Neural progenitor cell (in vitro differentiated cells): ENCODE data around the gene FOXN3.

Source experiments
- CTCF ChIP-seq: fragments of 200-600 bp; sonication (generic); IDR thresholded peaks from 2 replicates; pipeline ENCODE4 v1.5.1; 2017; ENCODE audit warnings: antibody characterized with exemption, mild to moderate bottlenecking
- EZH2 ChIP-seq: fragments of 200-600 bp; sonication (generic); IDR thresholded peaks from 2 replicates; pipeline ENCODE4 v1.6.1; 2017; ENCODE audit warnings: antibody characterized with exemption, mild to moderate bottlenecking, moderate library complexity

- no peak for TF ChIP-seq CTCF
- no peak for TF ChIP-seq EZH2
Observed at GRCh38 chr14:89298056-89298834, 118.8 kb downstream of the FOXN3 start.
